ENCODE data around the gene MAPK8.

DNA sequence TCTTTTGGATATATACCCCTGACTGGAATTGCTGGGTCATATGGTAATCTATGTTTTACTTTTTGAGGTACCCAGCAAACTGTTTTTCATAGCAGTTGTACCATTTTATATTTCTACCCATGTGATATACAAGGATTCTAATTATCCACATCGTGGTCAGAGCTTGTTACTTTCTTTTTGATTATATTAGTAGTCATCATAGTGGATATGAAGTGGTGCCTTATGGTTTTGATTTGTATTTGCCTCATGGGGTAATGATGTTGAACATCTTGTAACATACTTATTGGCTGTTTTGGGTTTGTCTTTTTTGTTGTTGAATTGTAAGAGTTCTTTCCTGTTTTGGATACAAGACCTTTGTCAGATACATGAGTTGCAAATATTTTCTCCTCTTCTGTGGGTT is 51.7 kb downstream of the MAPK8 start:
- TF ChIP-seq POLR2AphosphoS5 (IDR thresholded peaks at IDR 0.05): no peak
- TF ChIP-seq, protein P1, sequence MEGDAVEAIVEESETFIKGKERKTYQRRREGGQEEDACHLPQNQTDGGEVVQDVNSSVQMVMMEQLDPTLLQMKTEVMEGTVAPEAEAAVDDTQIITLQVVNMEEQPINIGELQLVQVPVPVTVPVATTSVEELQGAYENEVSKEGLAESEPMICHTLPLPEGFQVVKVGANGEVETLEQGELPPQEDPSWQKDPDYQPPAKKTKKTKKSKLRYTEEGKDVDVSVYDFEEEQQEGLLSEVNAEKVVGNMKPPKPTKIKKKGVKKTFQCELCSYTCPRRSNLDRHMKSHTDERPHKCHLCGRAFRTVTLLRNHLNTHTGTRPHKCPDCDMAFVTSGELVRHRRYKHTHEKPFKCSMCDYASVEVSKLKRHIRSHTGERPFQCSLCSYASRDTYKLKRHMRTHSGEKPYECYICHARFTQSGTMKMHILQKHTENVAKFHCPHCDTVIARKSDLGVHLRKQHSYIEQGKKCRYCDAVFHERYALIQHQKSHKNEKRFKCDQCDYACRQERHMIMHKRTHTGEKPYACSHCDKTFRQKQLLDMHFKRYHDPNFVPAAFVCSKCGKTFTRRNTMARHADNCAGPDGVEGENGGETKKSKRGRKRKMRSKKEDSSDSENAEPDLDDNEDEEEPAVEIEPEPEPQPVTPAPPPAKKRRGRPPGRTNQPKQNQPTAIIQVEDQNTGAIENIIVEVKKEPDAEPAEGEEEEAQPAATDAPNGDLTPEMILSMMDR (IDR thresholded peaks at IDR 0.05): no peak
- no peak for TF ChIP-seq EP300 (IDR thresholded peaks at IDR 0.05; ENCODE audit: low read depth)
- TF ChIP-seq POLR2A (IDR thresholded peaks at IDR 0.05): no peak

Measured in transverse colon (tissue), 4 donors.